HCT116 (cell line): Measurements from ENCODE around the gene MYO7B. TPM values are rescaled to one million over a fixed set of nuclear protein-coding genes. Genes with fewer than 3 reads are reported as not detected.

Source experiments
- ATAC-seq: fragments of 200-7000 bp; cut with Tn5 transposase; 2 replicates; pipeline ENCODE4 v1.9.1; 2020; ENCODE audit warnings: mild to moderate bottlenecking, moderate library complexity
- BruUV-seq: library from RNA; stranded (reverse); fragments of 400-500 nt; replicated peaks from 2 replicates; lab custom pipeline; 2021; lab: Mats Ljungman, UMichigan
- CTCF ChIA-PET: fragments of 300-600 bp; sonication (Branson Sonifier 250); formaldehyde crosslinking; loops from one replicate; lab custom pipeline; 2021; ENCODE audit warnings: antibody characterized with exemption; lab: Charles Lee
- POLR2A ChIA-PET: fragments of 300-600, 350-600 bp; sonication (Branson Sonifier 250); formaldehyde crosslinking; loops from one replicate; lab custom pipeline; 2021; ENCODE audit warnings: antibody characterized with exemption; lab: Charles Lee
- RAD21 ChIA-PET, 2 experiments: fragments of 300-600 bp; sonication (Branson Sonifier 250); formaldehyde crosslinking; loops; one replicate each; lab custom pipeline; 2023; ENCODE audit warnings: low total read pairs in 2 of 2; ENCODE audit not compliant: uncharacterized antibody in 2 of 2, unreplicated experiment in 2 of 2, low non-redundant PET in 1 of 2; lab: Charles Lee
- DNase-seq: peaks from one replicate; pipeline ENCODE4 v3.0.0-alpha.2; 2010; ENCODE audit warnings: low read depth, low spot score
- H2AFZ ChIP-seq: fragments of 200-600 bp; shearing (Covaris generic), sonication (generic); 2 replicates; pipeline ENCODE4 v1.6.1; 2017; ENCODE audit warnings: low read depth, mixed run types, mixed read lengths, antibody characterized with exemption, low read length; ENCODE audit not compliant: poor library complexity, severe bottlenecking
- H3K27ac ChIP-seq: 2 replicates; pipeline ENCODE4 v1.5.1; 2012; ENCODE audit warnings: low read depth, low read length
- H3K27me3 ChIP-seq: fragments of 200-600 bp; sonication (generic); 2 replicates; pipeline ENCODE4 v1.6.1; 2016; ENCODE audit warnings: mixed run types, low read length, mixed read lengths; ENCODE audit not compliant: insufficient read depth
- H3K36me3 ChIP-seq, 2 experiments: fragments of 200-500 bp in 1 of 2; fragments of 200-600 bp in 1 of 2; sonication (Bioruptor generic) in 1 of 2; sonication (generic) in 1 of 2; 2 replicates each; pipeline versions ENCODE4 v1.5.1 to v1.6.1; 2014 to 2016; ENCODE audit warnings: low read length in 2 of 2, inconsistent platforms in 1 of 2, mixed read lengths in 1 of 2, mixed run types in 1 of 2; ENCODE audit not compliant: insufficient read depth in 2 of 2, control insufficient read depth in 1 of 2
- H3K4me1 ChIP-seq, 2 experiments: fragments of 200-600 bp in 1 of 2; sonication (generic) in 1 of 2; 2 replicates each; pipeline versions ENCODE4 v1.5.1 to v1.6.1; 2012 to 2017; ENCODE audit warnings: low read length in 2 of 2, inconsistent platforms in 1 of 2, mild to moderate bottlenecking in 1 of 2, mixed read lengths in 1 of 2, mixed run types in 1 of 2, moderate library complexity in 1 of 2; ENCODE audit not compliant: insufficient read depth in 2 of 2, control insufficient read depth in 1 of 2
- H3K4me2 ChIP-seq: fragments of 200-600 bp; sonication (generic); 2 replicates; pipeline ENCODE4 v1.6.1; 2017; ENCODE audit warnings: mixed run types, low read length, mixed read lengths
- H3K4me3 ChIP-seq, 2 experiments: fragments of 200-600 bp in 1 of 2; sonication (generic) in 1 of 2; replicated peaks in 1 of 2; 2 replicates each; pipeline ENCODE4 v1.5.1; 2011 to 2016; ENCODE audit warnings: low read length in 2 of 2, control low read depth in 1 of 2, low read depth in 1 of 2, mild to moderate bottlenecking in 1 of 2, mixed read lengths in 1 of 2, mixed run types in 1 of 2
- H3K79me2 ChIP-seq: fragments of 200-600 bp; sonication (generic); 2 replicates; pipeline ENCODE4 v1.6.1; 2017; ENCODE audit warnings: mild to moderate bottlenecking, mixed run types, low read length, moderate library complexity, mixed read lengths; ENCODE audit not compliant: insufficient read depth
- H3K9ac ChIP-seq: fragments of 200-600 bp; sonication (generic); 2 replicates; pipeline ENCODE4 v1.6.1; 2016; ENCODE audit warnings: low read length, mixed read lengths
- H3K9me2 ChIP-seq: fragments of 200-600 bp; sonication (generic), shearing (Covaris generic); 2 replicates; pipeline ENCODE4 v1.6.1; 2017; ENCODE audit warnings: mixed run types, mild to moderate bottlenecking, moderate library complexity; ENCODE audit not compliant: insufficient read depth
- H3K9me3 ChIP-seq, 2 experiments: fragments of 200-500 bp in 1 of 2; fragments of 200-600 bp in 1 of 2; sonication (Bioruptor generic) in 1 of 2; sonication (generic) in 1 of 2; 2 replicates each; pipeline ENCODE4 v1.6.1; 2014 to 2017; ENCODE audit warnings: low read length in 2 of 2, mixed read lengths in 2 of 2, inconsistent platforms in 1 of 2, low read depth in 1 of 2, mild to moderate bottlenecking in 1 of 2, mixed run types in 1 of 2, moderate library complexity in 1 of 2; ENCODE audit not compliant: control insufficient read depth in 1 of 2, insufficient read depth in 1 of 2
- H4K20me1 ChIP-seq: fragments of 200-600 bp; sonication (generic), shearing (Covaris generic); 2 replicates; pipeline ENCODE4 v1.6.1; 2017; ENCODE audit warnings: mixed run types, mild to moderate bottlenecking, moderate library complexity; ENCODE audit not compliant: insufficient read depth
- EZH2 ChIP-seq: fragments of 200-600 bp; sonication (generic); IDR thresholded peaks from 2 replicates; pipeline ENCODE4 v1.6.1; 2017; ENCODE audit warnings: antibody characterized with exemption, mixed run types
- JUND ChIP-seq: IDR thresholded peaks from 2 replicates; pipeline ENCODE4 v1.6.1; 2012
- RAD21 ChIP-seq: IDR thresholded peaks from 2 replicates; pipeline ENCODE4 v1.6.1; 2012; ENCODE audit warnings: low read depth, mild to moderate bottlenecking
- YY1 ChIP-seq: IDR thresholded peaks from 2 replicates; pipeline ENCODE4 v1.6.1; 2011; ENCODE audit warnings: low read length, low read depth, moderate library complexity, mild to moderate bottlenecking; ENCODE audit not compliant: insufficient replicate concordance; ENCODE audit errors: extremely low read depth
- ZFX ChIP-seq: fragments of 450-650 bp; IDR thresholded peaks from 2 replicates; pipeline ENCODE4 v1.6.1; 2017
- intact Hi-C: fragments of 100-400 bp; cut with micrococcal nuclease; formaldehyde crosslinking; loops from 2 replicates; pipeline ENCODE4 v1.10.0; 2022
- total RNA-seq: library from RNA; stranded (reverse); gene quantifications from one replicate; pipeline ENCODE4 v1.2.1, GENCODE V29; 2021; ENCODE audit not compliant: unreplicated experiment
- TF ChIP-seq, protein P1 (sequence below): IDR thresholded peaks from 2 replicates; pipeline ENCODE4 v1.6.1; 2011; ENCODE audit warnings: mild to moderate bottlenecking, low read length, moderate library complexity; ENCODE audit not compliant: insufficient replicate concordance; ENCODE audit errors: extremely low read depth

MYO7B gene
- total RNA-seq, 1 experiment from 2014 or later: 0.07 TPM

- H3K27ac ChIP-seq: no peak overlapping the region
- H3K9me2 ChIP-seq: no peaks in the 10 kb centered on the region
- POLR2A ChIA-PET: no interaction called here
- TF ChIP-seq YY1 (no peak), ZFX (no peak), JUND (no peak), EZH2 (no peak)
- TF ChIP-seq, protein P1, sequence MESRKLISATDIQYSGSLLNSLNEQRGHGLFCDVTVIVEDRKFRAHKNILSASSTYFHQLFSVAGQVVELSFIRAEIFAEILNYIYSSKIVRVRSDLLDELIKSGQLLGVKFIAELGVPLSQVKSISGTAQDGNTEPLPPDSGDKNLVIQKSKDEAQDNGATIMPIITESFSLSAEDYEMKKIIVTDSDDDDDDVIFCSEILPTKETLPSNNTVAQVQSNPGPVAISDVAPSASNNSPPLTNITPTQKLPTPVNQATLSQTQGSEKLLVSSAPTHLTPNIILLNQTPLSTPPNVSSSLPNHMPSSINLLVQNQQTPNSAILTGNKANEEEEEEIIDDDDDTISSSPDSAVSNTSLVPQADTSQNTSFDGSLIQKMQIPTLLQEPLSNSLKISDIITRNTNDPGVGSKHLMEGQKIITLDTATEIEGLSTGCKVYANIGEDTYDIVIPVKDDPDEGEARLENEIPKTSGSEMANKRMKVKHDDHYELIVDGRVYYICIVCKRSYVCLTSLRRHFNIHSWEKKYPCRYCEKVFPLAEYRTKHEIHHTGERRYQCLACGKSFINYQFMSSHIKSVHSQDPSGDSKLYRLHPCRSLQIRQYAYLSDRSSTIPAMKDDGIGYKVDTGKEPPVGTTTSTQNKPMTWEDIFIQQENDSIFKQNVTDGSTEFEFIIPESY: no peak
- H3K4me2 ChIP-seq: no peak overlapping the region
- intact Hi-C loops: no loop called here
- H3K79me2 ChIP-seq: no peaks in the 10 kb centered on the region
- H2AFZ ChIP-seq: no peak overlapping the region
- CTCF ChIA-PET: no interaction called here
- no peaks in the 10 kb centered on the region for H3K27me3 ChIP-seq
- ATAC-seq (no peak), DNase-seq (no peak)
- RAD21 ChIA-PET: no interaction called here
- no peaks in the 10 kb centered on the region for H3K9me3 ChIP-seq
- no peaks in the 10 kb centered on the region for H3K36me3 ChIP-seq
- no peak overlapping the region for H3K4me3 ChIP-seq
- BruUV-seq: no TSS peak
- H3K4me1 ChIP-seq: no peaks in the 10 kb centered on the region
- no peaks in the 10 kb centered on the region for H4K20me1 ChIP-seq
- H3K9ac ChIP-seq: no peak overlapping the region
Observed at GRCh38 chr2:127584047-127584446, 48.6 kb downstream of the MYO7B start.

DNA sequence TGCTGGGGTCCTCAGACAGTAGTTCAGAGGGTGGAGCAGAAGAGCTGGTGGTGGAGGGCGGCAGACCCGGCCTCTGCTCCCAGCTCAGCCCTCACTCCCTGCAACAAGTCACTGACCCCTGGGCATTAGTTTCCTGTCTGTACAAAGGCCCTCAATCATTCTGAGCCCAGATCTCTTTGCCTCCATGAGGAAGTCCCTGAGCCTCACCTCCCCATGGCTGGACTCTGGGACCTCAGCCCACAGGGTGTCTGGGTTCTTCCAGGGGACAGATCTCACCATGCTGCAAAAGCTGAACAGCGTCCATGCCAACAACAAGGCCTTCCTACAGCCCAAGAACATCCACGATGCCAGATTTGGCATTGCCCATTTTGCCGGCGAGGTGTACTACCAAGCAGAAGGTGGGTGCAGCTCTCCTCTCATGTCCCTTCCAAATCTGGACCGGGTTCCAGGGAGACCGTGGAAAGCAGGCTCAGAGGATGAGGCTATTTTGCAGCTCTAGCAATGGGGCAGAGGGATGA lies 49.1 kb downstream of the MYO7B start:
- intact Hi-C loops: no loop called here
- Histone ChIP-seq H3K36me3 (no peaks in the 10 kb centered on the region), H3K9me2 (no peaks in the 10 kb centered on the region), H3K4me3 (no peak overlapping the region), H3K79me2 (no peaks in the 10 kb centered on the region), H3K4me1 (no peaks in the 10 kb centered on the region), H3K27me3 (no peaks in the 10 kb centered on the region), H2AFZ (no peak overlapping the region), H4K20me1 (no peaks in the 10 kb centered on the region), H3K9ac (no peak overlapping the region), H3K4me2 (no peak overlapping the region), H3K27ac (no peak overlapping the region), H3K9me3 (no peaks in the 10 kb centered on the region)
- BruUV-seq: no TSS peak
- ChIA-PET POLR2A (no interaction called here), CTCF (no interaction called here), RAD21 (no interaction called here)
- no peak for TF ChIP-seq RAD21
- DNase-seq (no peak), ATAC-seq (no peak)
